LHCN-M2 (cell line): Measurements from ENCODE around the gene SRM. TPM values are rescaled to one million over a fixed set of nuclear protein-coding genes. Genes with fewer than 3 reads are reported as not detected.
"Not testable (repeated sequence)": the region's sequence is repeated elsewhere in the genome, so short reads cannot be mapped to it uniquely, and the experiment has no call there.

Experiments used
- DNase-seq: peaks from one replicate; pipeline ENCODE4 v3.0.0-alpha.2; 2012; ENCODE audit warnings: low read depth
- total RNA-seq: library from RNA; depleted of rRNA; stranded (reverse); fragments of >200 nt; gene quantifications from 2 replicates; pipeline ENCODE4 v1.2.3, GENCODE V29; 2014

Gene SRM
- total RNA-seq, 1 experiment from 2014 or later = 78.6 TPM

DNA sequence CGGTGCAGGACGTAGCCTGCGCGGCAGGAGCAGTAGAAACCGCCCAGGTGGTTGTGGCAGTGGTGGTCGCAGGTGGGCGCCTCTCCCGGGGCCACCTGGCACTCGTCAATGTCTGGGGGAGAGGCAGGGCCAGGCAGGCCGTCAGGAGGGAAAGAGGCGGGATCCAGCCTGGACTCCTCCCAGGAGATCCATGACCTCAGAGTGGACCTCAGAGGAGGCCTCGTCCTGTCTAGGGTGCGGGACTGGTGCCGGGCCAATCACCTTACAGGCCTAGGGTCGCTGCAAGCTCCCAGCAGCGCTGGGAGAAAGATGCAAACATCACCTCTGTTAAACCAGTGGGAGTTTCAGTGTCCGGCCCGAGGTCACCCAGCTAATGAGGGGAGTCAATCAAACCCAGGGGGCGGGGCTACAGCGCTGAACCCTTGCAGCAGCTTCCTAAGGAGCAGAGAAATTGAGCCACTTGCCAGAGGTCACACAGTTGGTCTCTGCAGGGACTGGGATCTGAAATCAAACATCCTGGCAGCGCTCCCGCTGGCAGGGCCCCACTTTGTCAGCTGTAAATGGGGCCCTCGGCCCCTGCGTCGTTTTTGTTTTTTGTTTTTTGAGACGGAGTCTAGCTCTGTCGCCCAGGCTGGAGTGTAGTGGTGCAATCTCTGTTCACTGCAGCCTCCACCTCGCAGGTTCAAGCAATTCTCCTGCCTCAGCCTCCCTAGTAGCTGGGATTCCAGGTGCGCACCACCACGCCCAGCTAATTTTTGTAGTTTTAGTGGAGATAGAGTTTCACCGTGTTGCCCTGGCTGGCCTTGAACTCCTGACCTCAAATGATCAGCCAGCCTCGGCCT lies 14.2 kb downstream of the SRM start:
- DNase-seq = no peak

DNA sequence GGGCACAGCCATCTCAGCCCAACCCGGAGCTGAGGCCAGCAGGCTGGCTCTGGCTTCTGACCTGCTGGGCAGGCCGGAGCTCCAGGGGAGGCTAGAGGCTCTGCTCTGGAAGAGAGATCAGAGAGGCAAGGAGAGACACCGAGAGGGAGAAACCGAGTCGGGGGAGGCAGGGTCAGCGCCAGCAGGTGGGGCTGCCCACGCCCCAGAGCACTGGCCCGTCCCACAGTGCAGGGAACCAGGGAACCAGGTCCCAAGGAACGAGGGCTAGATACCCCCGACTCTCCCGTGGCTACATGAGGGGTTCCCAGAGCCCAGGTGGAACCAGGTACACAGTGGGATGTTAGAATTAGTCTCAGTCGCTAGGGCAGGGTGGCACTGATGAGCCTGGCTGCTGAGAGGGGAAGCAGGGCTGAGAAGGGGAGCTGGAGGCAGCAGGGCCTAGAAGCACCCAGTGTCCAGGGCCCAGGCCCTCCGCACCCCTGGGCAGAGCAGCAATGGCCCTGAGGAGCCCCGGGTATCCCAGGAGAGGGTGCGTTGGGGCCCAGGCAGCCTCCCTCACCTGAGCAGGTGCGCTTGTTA lies 14.9 kb downstream of the SRM start:
- no peak for DNase-seq

DNA sequence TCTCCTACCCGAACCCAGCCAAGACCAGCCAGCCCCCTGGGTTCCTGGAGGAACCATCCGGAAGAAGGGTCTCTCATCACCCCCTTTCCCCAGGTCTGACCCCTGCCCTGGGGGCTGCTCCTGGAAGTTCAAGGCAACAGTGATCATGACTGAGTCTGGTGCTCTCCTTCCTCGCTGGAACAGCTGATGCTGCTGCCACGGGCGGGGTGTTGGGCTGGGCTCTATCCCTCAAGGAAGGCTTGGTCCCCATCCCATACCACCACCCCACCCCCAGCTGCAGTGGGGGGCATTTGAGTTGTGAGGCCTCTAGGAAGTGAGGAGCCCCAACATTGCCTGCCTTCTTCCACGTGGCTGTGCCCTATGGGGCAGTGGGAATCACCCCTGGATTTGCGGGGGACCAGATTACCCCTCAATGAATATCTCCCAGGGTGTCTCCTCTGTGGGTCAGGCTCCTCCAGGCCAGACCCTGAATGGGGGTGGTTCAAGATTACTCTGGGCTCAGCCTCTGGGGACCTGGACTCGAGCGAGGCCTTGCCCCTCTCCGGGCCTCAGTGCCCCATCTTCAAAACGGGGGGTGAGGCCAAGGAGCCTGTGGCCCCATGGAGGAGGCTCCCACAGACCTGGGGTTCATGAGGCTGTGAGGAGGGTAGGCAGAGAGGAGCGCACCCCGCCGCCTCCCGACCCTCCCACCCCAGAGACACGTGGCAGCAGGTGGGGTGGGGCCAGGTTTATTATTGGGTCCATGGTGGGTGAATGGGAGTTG lies 15.6 kb downstream of the SRM start:
- no peak for DNase-seq

DNA sequence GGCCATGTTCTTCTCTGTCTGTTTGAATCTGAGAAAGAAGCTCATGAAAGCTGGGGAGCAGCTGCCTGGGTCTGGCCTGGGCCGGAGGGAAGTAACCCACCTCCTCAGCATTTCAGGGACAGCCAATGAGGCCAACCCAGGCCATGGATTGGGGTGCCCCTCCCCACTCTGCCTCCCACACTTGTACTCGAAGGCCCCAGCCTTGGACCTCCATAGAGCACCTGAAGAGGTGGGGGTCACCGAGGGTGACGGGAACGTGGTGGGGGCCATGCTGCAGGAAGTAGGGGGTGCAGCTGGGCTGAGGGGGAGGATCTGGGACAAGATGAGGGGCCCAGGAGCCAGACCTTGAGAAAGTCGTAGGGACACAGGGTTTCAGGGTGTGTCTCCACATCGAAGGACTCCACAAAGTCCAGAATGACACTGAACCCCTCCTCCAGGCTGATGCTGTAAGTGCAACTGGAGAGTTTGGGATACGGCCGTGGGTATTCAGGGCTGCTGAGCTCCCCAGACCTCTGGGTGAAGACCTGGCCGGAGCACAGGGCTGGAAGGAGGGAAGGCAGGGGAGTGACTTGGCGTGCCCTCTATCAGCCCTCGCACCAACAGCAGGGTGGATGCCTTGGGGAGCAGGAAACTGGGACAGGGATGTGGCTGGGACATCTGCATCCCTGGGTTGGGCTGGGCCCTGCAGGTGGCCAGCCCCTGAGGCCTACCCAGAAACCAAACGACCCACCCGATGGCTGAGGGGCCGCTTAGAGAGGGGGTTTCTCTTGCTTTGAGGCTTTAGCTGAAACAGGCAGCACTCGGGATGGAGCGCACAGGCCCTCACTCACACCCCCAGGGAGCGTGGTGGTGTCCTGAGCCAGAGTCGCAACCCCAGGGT lies 16.6 kb downstream of the SRM start:
- DNase-seq = no peak

DNA sequence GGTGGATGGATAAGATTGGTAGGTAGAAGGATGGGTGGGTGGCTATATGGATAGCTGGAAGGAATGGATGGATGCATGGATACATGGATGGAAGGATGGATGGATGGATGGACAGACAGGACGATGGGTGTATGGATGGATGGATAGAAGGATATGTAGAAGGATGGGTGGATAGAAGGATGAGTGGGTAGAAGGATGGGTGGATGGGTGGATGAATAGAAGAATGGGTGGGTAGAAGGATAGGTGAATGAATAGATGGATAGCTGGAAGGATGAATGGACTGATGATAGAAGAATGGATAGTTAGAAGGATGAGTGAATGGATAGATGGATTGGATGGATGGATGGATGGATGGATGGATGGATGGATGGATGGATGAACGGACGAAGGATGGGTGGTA lies 17.8 kb downstream of the SRM start:
- DNase-seq = no peak

DNA sequence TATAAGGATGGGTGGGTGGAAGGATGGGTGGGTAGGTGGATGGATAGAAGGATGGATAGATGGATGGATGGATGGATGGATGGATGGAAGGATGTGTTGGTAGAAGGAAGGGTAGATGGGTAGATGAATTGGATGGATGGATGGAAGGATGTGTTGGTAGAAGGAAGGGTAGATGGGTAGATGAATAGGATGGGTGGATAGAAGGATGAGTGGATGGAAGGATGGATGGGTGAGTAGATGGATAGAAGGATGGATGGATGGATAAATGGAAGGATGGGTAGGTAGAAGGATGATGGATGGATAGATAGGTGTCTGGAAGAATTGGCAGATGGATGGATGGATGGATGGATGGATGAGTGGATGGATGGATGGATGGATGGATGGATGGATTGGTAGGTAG lies 18.8 kb downstream of the SRM start:
- no peak for DNase-seq

DNA sequence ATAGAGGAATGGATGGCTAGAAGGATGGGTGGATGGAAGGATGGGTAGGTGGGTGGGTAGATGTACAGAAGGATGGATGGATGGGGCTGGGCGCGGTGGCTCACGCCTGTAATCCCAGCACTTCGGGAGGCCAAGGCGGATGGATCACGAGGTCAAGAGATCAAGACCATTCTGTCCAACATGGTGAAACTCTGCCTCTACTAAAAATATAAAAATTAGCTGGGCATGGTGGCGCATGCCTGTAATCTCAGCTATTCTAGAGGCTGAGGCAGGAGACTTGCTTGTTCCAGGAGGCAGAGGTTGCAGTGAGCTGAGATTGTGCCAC lies 19.8 kb downstream of the SRM start:
- not testable (repeated sequence) for DNase-seq

DNA sequence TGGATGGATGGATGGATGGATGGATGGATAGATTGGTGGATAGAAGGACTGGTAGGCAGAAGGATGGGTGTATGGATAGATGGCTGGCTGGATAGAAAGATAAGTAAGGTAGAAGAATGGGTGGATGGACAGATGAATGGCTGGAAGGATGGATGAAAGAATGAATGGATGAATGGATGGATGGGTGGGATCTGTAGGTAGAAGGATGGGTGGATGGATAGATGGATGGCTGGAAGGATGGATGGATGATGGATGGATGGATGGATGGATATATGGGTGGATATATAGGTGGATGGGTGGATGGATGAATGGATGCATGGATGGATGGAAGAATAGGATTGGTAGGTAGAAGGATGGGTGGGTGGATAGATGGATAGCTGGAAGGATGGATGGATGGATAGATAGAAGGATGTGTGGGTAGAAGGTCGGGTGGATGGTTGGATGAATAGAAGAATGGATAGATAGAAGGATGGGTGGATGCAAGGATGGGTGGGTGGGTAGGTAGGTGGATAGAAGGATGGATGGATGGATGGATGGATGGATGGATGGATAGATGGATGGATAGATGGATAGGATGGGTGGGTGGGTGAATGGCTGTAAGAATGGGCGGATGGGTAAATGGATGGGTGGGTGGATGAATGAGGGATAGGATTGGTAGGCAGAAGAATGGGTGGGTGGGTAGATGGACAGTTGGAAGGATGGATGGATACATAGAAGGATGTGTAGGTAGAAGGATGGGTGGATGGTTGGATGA lies 20.3 kb downstream of the SRM start:
- DNase-seq = no peak

DNA sequence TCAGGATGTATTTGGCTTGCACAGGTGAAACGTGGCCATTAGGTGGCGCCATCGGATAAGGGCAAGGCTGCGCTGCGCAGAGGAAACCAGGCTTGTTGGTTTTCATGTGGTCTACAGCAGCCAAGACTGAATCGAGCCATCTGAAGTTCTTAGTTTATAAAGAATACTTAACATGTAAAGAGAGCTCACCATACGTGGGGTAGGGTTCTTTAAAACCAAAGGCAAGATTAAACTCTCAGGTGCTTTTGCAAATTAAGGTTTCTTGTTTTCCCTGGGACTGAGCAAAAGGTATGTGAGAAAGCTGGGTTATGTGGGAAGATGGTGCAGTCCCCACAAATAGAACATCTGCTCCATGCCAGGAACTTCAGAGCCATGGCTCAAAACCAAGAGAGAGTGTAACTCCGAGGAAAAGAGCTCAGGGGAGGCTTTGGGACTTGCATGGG lies 22.1 kb downstream of the SRM start:
- DNase-seq = peak; percentile 73

DNA sequence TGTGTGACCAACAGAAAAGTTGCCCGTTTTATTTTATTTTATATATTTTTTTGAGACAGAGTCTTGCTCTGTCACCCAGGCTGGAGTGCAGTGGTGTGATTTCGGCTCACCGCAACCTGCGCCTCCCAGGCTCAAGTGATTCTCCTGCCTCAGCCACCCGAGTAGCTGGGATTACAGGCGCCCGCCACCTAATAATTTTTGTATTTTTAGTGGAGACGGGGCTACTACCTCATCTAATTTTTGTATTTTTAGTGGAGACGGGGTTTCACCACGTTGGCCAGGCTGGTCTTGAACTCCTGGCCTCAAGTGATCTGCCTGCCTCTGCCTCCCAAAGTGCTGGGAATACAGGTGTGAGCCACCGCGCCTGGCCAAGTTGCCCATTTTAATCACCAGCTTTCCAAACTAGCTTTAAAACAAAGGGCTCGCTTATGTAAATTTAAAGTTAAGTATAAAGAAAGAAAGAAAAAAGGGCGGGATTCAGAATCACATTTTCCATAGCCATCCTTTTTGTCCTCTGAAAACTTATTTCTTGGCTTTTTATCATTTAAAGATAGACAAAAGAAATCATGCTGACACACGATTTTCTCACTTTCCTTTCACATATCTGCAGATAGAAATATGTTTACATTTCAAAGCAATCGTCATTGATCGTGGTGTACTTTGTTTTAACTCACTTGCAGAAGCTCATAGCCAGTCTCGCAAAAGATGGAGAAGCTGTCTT lies 22.6 kb downstream of the SRM start:
- not testable (repeated sequence) for DNase-seq

DNA sequence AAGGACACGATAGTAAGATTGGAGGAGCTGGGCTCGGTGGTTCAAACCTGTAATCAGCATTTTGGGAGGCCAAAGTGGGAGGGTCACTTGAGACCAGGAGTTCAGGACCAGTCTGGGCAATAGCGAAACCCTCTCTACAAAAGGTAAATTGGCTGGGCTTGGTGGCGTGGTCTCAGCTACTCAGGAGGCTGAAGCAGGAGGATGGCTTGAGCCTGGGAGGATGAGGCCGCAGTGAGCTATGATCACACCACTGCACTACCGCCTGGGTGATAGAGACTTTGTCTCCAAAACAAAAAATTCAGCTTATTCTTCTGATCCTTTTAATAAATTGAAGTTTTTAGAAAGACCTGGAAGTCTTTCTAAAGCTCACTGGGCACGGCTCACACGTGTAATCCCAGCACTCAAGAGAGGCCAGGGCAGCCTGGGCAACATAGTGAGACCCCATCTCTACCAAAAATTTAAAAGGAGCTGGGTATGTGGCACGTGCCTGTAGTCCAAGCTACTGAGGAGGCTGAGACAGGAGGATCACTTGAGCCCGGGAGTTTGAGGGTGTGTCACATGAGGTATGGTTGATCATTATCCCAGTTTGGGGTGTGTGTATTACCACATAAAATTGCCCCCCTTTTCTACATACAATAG lies 28.1 kb downstream of the SRM start:
- DNase-seq = no peak

DNA sequence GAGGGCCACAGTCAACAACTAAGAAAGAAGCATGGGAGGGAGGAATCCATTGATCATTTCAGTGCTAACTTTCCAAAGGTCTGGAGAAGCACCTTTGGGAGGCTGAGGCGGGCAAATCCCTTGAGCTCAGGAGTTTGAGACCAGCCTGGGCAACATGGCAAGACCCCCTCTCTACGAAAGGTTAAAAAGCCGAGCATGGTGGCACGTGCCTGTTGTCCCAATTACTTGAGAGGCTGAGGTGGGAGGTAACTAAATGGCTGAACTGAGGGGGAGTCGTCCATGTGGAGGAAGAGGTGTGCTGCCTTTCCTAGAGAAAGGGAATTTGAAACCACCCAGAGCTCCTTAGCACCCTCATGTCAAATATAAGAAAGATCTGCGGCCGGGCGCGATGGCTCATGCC lies 29.0 kb downstream of the SRM start:
- no peak for DNase-seq

DNA sequence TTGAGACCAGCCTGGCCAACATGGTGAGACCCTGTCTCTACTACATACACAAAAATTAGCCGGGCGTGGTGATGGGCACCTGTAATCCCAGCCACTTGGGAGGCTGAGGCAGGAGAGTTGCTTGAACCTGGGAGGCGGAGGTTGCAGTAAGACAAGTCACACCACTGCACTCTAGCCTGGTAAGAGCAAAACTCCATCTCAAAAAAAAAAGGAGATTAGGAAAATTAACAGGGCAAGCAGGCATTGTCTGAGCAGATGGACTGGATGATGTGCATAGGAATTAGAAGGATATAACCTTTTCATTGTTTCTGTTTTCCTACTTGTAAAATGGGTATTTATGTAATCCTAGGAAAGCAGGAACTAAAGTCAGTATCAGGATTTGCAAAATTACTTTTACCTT lies 31.8 kb downstream of the SRM start:
- DNase-seq = no peak

DNA sequence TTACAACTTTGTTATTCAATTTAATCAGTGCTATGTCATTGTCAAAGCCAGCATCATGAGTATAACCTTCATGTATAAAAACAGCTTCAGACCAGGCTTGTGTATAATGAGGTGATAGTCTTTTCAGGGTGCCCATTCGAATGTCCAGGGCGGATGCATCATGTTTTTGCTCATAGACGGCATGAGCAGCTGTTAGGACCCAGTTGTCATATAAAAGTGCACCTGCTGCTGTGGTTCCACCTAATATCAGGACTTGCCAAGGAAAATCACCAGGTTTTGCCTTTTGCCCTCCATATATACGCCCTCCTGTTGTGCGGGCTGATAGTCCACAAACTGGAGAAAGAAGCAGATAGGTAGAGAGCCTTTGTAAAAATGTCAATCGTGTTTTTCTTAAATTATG lies 32.5 kb downstream of the SRM start:
- peak; percentile 31 for DNase-seq

DNA sequence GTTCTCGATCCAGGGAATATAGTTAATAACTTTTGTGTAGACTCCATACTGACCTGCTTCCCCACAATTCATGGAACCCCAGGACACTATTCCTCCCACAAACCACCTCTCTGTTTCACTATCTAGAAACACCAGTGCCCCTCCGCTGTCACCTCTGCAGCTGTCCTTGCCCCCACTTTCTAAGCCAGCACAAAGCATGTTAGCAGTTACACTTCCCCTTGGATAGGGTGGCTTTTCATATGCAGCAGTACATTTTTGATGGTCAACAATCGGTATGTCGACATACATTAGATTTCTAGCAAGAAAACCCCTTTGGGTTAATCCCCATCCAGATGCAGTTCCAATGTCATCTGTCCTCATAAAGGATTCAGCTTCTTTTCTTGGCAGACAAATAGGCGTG lies 32.9 kb downstream of the SRM start:
- no peak for DNase-seq

DNA sequence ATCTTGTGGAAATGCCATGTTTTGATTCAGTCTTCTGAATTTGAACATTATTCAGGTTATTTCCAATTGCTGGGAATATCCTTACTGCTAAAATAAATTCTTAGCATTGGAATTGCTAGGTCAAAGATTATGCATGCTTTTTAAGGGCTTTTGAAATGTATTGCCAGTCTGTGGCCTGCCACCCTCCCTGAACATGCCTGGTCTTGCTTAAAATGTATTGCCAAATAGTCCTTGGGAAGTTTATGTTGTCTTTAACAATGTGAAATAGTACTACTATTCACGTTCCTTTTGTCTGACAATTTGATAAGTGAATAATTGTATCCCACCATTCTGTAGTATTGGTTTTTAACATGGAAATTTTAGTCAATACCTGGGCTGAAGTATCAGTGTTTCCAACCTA lies 33.8 kb downstream of the SRM start:
- no peak for DNase-seq

DNA sequence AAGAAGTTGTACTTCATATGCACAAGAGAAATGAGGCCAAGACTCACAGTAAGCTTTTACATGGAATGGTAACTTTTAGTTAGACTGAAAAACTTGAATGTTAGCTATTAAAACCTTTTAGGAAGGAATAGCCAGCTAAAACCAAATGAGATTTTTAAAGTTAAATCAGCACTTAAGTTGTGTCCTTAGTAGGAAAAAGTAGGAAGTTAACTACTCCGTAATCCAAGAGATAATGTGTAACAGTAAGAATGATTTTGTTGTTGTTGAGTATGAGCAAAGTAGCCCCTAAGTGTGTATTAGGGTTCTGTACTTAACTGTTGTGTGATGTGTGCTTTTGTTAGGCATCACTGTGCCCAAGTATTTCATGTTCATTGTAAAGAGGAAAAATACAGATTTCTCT lies 34.2 kb downstream of the SRM start:
- no peak for DNase-seq

DNA sequence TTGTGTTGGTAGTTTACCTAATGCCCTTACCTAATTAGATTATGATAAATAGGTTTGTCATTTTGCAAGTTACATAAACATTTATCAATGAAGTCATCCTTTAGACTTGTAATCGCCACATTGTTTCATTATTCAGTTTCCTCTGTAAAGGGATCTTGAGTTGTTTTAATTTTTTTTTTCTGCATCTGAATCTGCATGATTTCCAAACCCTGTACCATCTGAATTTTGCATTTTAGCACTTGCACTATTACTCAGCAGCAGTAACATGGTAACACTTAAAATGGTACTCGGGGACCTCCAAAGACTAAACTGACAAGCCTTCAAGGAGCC lies 35.0 kb downstream of the SRM start:
- DNase-seq = no peak

DNA sequence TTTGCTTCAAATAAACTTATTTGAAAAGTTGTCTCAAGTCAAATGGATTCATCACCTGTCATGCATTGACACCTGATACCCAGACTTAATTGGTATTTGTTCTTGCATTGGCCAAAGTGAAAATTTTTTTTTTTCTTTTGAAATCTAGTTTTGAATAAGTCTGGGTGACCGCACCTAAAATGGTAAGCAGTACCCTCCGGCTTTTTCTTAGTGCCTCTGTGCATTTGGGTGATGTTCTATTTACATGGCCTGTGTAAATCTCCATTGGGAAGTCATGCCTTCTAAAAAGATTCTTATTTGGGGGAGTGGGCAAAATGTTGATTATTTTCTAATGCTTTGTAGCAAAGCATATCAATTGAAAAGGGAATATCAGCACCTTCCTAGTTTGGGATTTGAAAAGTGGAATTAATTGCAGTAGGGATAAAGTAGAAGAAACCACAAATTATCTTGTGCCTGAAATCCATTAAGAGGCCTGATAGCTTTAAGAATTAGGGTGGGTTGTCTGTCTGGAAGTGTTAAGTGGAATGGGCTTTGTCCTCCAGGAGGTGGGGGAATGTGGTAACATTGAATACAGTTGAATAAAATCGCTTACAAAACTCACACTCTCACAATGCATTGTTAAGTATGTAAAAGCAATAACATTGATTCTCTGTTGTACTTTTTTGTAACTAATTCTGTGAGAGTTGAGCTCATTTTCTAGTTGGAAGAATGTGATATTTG lies 35.5 kb downstream of the SRM start:
- no peak for DNase-seq
